Lower lobe of right lung (tissue), 2 donors: Measurements from ENCODE around the gene FNBP1. TPM values are rescaled to one million over a fixed set of nuclear protein-coding genes. Genes with fewer than 3 reads are reported as not detected.

Experiments used
- ATAC-seq, 2 donors: fragments of 200-7000 bp; cut with Tn5 transposase; one replicate each; pipeline ENCODE4 v1.9.1; 2020 to 2022; ENCODE audit warnings: mild to moderate bottlenecking in 2 of 2, moderate library complexity in 2 of 2
- DNase-seq: peaks from one replicate; pipeline ENCODE4 v3.0.0-alpha.2; 2020
- H3K27ac ChIP-seq: fragments of 200-600 bp; one replicate; pipeline ENCODE4 v1.8.0; 2022
- H3K27me3 ChIP-seq: fragments of 200-600 bp; one replicate; pipeline ENCODE4 v1.8.0; 2022; ENCODE audit warnings: low read depth
- H3K36me3 ChIP-seq: fragments of 200-600 bp; one replicate; pipeline ENCODE4 v1.8.0; 2022; ENCODE audit warnings: mild to moderate bottlenecking
- H3K4me1 ChIP-seq: fragments of 200-600 bp; one replicate; pipeline ENCODE4 v1.8.0; 2022
- H3K4me3 ChIP-seq: fragments of 200-600 bp; one replicate; pipeline ENCODE4 v1.8.0; 2022; ENCODE audit warnings: mild to moderate bottlenecking
- H3K9me3 ChIP-seq: fragments of 200-600 bp; one replicate; pipeline ENCODE4 v1.8.0; 2022
- CTCF ChIP-seq: fragments of 200-600 bp; IDR thresholded peaks from one replicate; pipeline ENCODE4 v1.8.0; 2022; ENCODE audit warnings: antibody characterized with exemption, mild to moderate bottlenecking
- intact Hi-C: fragments of 100-400 bp; cut with DNase I; formaldehyde crosslinking; loops from one replicate; pipeline ENCODE4 v1.11.0; 2022
- total RNA-seq: library from RNA; stranded (reverse); fragmentation: NEBNext Ultra II Directional; extraction: Animal tissue kit (Norgen Biotek cat#: 25700); gene quantifications from one replicate; pipeline ENCODE4 v1.2.1, GENCODE V29; 2021
- donor health status: DM: no; HTN: yes; CAD: no; lungs with severe emphysema.

FNBP1 gene
- total RNA-seq, 1 donor from 2014 or later, result 61.1 TPM

- Histone ChIP-seq H3K4me3 (no peak overlapping the region), H3K27ac (no peak overlapping the region), H3K4me1 (peaks cover 38% of the 10 kb centered on the region), H3K9me3 (no peaks in the 10 kb centered on the region), H3K27me3 (no peaks in the 10 kb centered on the region), H3K36me3 (no peaks in the 10 kb centered on the region)
- intact Hi-C loops, result no loop called here
- no peak for ATAC-seq
- DNase-seq, result no peak
- TF ChIP-seq CTCF, result no peak
These were observed 13.6 kb downstream of the FNBP1 start for GRCh38 chr9:130029223-130029973.

GRCh38 chr9:130028493-130029222, 14.3 kb downstream of the FNBP1 start:
- Histone ChIP-seq H3K27ac (no peak overlapping the region), H3K4me1 (peaks cover 38% of the 10 kb centered on the region)
- intact Hi-C loops, result no loop called here

GRCh38 chr9:130027533-130028365, 15.2 kb downstream of the FNBP1 start:
- no peak for TF ChIP-seq CTCF
- Histone ChIP-seq H3K4me1 (peaks cover 40% of the 10 kb centered on the region), H3K36me3 (no peaks in the 10 kb centered on the region), H3K27me3 (no peaks in the 10 kb centered on the region), H3K27ac (no peak overlapping the region), H3K4me3 (no peak overlapping the region), H3K9me3 (no peaks in the 10 kb centered on the region)
- DNase-seq (no peak), ATAC-seq (no peak)
- intact Hi-C loops, result no loop called here

More at GRCh38 chr9:130028493-130029222, 14.3 kb downstream of the FNBP1 start:
- ATAC-seq (no peak), DNase-seq (no peak)
- Histone ChIP-seq H3K4me3 (no peak overlapping the region), H3K9me3 (no peaks in the 10 kb centered on the region), H3K27me3 (no peaks in the 10 kb centered on the region), H3K36me3 (no peaks in the 10 kb centered on the region)
- TF ChIP-seq CTCF, result no peak

- H3K27ac ChIP-seq, result no peak overlapping the region
- no peaks in the 10 kb centered on the region for H3K36me3 ChIP-seq
- H3K4me1 ChIP-seq, result peaks cover 35% of the 10 kb centered on the region
- no peak for TF ChIP-seq CTCF
- H3K4me3 ChIP-seq, result no peak overlapping the region
- no peaks in the 10 kb centered on the region for H3K9me3 ChIP-seq
- intact Hi-C loops, result no loop called here
- ATAC-seq (peak in 1 of 2 donors; percentile 9), DNase-seq (no peak)
- H3K27me3 ChIP-seq, result no peaks in the 10 kb centered on the region
These were observed 16.2 kb downstream of the FNBP1 start for GRCh38 chr9:130026583-130027340.

GRCh38 chr9:130024597-130024994, 18.4 kb downstream of the FNBP1 start:
- intact Hi-C loops, result no loop called here
- H3K9me3 ChIP-seq, result no peaks in the 10 kb centered on the region
- H3K27me3 ChIP-seq, result no peaks in the 10 kb centered on the region
- H3K4me1 ChIP-seq, result peaks cover 27% of the 10 kb centered on the region
- no peak for TF ChIP-seq CTCF
- H3K4me3 ChIP-seq, result no peak overlapping the region
- ATAC-seq (peak in 1 of 2 donors; percentile 57), DNase-seq (no peak)
- no peak overlapping the region for H3K27ac ChIP-seq
- H3K36me3 ChIP-seq, result no peaks in the 10 kb centered on the region
